T-helper 1 cell treated with Interleukin-12 subunit alpha and Interleukin-12 subunit beta and Interleukin-4 antibody, amounts not matched to agents 30 μg/mL and 1 μg/mL, for 36 hours (primary cell): ENCODE measurements around the gene ERBB2.
"Not testable (repeated sequence)": the region's sequence is repeated elsewhere in the genome, so short reads cannot be mapped to it uniquely, and the experiment has no call there.

Source experiments
- H3K27ac Mint-ChIP-seq: one replicate; pipeline ENCODE4 v1.8.0; 2021; ENCODE audit warnings: mild to moderate bottlenecking, mixed read lengths
- H3K27me3 Mint-ChIP-seq: one replicate; pipeline ENCODE4 v1.8.0; 2021; ENCODE audit warnings: low read depth, mixed read lengths
- H3K36me3 Mint-ChIP-seq: one replicate; pipeline ENCODE4 v1.8.0; 2021; ENCODE audit warnings: low read depth, mixed read lengths
- H3K4me1 Mint-ChIP-seq: one replicate; pipeline ENCODE4 v1.8.0; 2021; ENCODE audit warnings: low read depth, mixed read lengths
- H3K4me3 Mint-ChIP-seq: one replicate; pipeline ENCODE4 v1.8.0; 2021; ENCODE audit warnings: mild to moderate bottlenecking, moderate library complexity, mixed read lengths
- H3K9me3 Mint-ChIP-seq: one replicate; pipeline ENCODE4 v1.8.0; 2021; ENCODE audit warnings: mixed read lengths

Gene ERBB2

DNA sequence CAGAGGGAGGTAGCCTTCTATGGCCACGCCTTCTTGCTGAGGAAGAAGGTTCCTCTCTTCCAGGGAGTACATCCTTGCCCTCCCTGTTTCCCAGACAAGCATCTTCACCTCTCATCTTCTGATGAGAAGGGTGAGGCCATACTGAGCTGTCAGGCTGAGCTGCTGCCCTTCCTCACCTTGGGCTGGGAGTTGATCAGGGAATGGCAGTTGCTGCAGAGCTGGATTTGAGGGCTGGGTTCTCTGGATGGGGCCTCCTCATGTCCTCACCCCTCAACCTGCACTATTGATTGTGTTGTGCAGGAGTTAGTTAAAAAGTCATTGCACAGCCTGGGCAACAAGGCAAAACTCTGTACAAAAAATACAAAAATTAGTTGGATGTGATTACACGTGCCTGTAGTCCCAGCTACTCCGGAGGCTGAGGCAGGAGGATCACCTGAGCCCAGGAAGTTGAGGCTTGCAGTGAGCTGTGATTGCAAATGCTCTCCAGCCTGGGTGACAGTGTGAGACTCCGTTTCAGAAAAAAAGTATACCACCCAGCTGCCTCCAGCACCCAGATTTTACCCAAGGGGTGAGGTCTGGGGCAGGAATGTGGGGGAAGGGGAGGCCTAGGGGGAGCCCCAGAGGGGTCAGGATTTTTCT lies 2.0 kb downstream of the ERBB2 start:
- no peak overlapping the region for H3K27ac Mint-ChIP-seq
- H3K36me3 Mint-ChIP-seq, result no peaks in the 10 kb centered on the region
- H3K4me3 Mint-ChIP-seq, result no peak overlapping the region
- peaks cover 14% of the 10 kb centered on the region for H3K4me1 Mint-ChIP-seq
- peaks cover 53% of the 10 kb centered on the region for H3K27me3 Mint-ChIP-seq
- no peaks in the 10 kb centered on the region for H3K9me3 Mint-ChIP-seq

DNA sequence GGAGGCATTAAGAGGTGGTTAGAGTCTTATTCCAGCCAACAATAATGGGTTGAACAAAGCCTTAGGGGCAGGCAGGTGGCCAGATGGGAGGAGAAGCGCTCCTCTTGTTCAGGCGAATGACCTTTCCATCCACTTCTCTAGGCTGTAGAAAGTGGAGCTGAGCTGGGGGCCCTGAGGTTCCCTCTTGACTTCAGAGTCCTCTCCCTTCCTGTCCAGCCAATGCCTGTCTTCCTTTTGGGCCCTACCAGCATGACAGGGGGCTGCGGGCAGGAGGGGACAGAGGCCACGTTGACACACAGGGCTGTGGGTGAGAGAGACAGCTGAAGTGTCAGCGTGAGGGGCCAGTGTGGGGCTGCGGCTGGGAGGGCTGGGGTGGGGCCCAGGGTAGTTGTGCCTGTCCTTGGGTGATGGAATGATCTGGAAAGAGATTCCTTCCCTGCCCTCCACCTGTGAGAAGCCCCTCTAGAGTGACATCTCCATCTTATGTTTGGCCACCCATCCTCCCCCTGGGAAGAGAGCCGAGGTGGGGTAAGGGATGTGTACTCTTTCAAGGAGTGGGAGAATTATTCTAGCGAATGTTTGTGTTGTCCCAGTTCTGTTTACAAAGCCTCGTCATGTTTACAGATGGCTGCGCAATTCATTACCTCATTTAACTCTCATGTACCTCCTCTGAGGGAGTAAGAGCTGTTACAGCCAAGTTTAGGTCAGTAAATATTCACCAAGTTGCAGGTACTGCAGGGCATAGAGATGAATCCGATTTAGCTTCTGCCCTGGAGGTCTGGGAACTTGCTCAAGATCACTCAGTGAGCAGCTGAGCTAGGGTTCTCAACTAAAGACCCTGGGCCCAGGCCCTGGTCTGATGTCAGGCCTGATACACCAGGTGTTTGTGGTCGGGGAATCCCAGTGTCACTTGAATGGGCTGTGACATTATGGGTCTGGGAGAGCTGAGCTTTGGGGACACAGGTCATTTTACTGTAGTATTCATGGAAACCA lies 3.3 kb downstream of the ERBB2 start:
- H3K4me1 Mint-ChIP-seq, result peaks cover 21% of the 10 kb centered on the region
- no peak overlapping the region for H3K4me3 Mint-ChIP-seq
- H3K27me3 Mint-ChIP-seq, result peaks cover 45% of the 10 kb centered on the region
- H3K27ac Mint-ChIP-seq, result no peak overlapping the region
- no peaks in the 10 kb centered on the region for H3K9me3 Mint-ChIP-seq
- H3K36me3 Mint-ChIP-seq, result no peaks in the 10 kb centered on the region

- Mint-ChIP-seq H3K4me1 (peaks cover 21% of the 10 kb centered on the region), H3K9me3 (no peaks in the 10 kb centered on the region), H3K36me3 (no peaks in the 10 kb centered on the region), H3K4me3 (no peak overlapping the region), H3K27me3 (peaks cover 42% of the 10 kb centered on the region), H3K27ac (no peak overlapping the region)
Observed at GRCh38 chr17:39703913-39704312, 4.0 kb downstream of the ERBB2 start.

DNA sequence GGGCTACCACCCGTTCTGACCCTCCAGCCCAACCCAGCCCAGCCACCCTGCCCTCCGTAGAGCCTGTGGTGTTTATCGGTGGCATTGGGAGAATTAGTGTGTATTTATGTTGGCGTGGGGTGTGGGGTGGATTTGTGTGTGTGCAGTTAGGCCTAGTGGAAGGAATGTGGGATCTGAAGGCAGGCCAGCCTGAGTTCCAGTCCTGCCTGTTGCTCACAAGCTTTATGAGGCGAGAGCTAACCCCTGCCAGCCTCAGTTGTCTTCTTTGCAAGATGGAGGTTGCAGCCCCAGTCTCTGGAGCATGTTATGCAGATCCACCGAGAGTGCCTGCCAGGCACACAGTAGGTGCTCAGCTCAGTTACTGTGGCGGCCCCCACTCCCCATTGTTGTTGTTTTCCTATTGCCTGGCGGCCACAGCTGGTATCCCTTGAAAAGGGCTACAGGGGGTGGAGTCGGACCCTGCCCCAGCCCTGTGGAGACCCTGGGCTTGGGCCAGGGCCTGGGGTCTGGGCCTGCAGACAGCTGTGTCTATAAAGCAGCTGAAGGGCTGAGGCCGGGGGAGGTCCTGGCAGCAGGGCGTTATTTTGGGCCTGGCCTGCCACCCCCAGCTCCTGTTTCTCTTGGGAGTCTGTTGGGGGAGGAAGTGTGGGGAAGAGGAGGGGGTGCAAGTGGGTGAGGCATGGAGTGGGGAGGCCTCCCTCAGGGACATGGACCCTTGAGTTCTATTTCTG lies 5.1 kb downstream of the ERBB2 start:
- no peak overlapping the region for H3K27ac Mint-ChIP-seq
- H3K4me3 Mint-ChIP-seq, result no peak overlapping the region
- H3K27me3 Mint-ChIP-seq, result peaks cover 32% of the 10 kb centered on the region
- H3K4me1 Mint-ChIP-seq, result peaks cover 18% of the 10 kb centered on the region
- no peaks in the 10 kb centered on the region for H3K9me3 Mint-ChIP-seq
- no peaks in the 10 kb centered on the region for H3K36me3 Mint-ChIP-seq

DNA sequence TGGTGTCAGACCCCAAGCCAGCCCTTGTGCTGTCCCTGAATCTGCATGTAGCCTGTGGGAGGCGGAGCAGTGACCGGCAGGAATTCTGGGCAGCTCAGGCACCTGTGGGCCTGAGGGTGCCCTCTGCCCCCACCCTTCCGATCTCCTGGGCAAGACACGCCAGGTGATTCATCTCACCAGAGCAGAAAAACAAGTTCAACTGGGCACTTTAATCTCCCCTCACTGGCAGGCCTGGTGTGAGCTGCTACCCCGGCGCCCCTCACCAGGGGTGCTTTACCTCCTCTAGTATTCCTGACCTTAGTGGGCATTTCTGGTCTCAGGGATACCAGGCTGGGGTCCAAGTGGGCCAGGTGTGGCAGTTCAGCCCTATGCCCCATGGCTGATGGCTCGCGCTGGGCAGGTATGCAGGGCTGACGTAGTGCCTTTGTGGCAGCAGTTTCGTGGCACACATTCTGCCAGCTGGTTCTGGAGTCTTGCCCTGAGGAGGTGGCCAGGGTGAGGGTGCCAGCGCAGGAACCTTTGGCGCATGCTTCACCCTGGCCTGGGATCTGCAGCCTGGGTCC lies 6.0 kb downstream of the ERBB2 start:
- no peaks in the 10 kb centered on the region for H3K9me3 Mint-ChIP-seq
- peaks cover 28% of the 10 kb centered on the region for H3K27me3 Mint-ChIP-seq
- no peak overlapping the region for H3K27ac Mint-ChIP-seq
- H3K4me1 Mint-ChIP-seq, result peaks cover 16% of the 10 kb centered on the region
- H3K4me3 Mint-ChIP-seq, result no peak overlapping the region
- H3K36me3 Mint-ChIP-seq, result no peaks in the 10 kb centered on the region

DNA sequence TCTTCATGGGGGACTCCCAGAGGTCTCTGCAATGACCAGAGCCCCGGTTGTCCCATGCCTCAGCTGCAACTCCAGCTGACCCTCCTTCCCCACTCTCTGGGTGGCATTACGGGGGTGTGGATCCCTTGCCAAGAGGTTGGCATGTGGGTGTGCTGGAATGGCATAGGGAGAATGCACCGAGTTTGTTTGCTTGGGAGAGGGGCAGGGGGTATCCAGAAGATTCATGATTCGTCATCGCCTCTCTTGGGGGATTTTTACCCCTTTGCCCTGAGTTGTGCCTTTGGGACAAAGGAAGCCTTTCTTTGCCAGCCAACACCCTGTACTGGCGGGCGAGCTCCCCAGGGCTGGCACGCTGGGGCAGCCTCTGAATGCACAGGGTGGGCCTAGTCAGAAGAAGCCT lies 6.5 kb downstream of the ERBB2 start:
- H3K27me3 Mint-ChIP-seq, result peaks cover 22% of the 10 kb centered on the region
- no peak overlapping the region for H3K27ac Mint-ChIP-seq
- no peaks in the 10 kb centered on the region for H3K9me3 Mint-ChIP-seq

GRCh38 chr17:39706921-39707337 lies 7.1 kb downstream of the ERBB2 start:
- Mint-ChIP-seq H3K27ac (peak overlapping the region; percentile 42), H3K9me3 (no peaks in the 10 kb centered on the region), H3K4me3 (no peak overlapping the region), H3K36me3 (no peaks in the 10 kb centered on the region), H3K4me1 (peaks cover 14% of the 10 kb centered on the region), H3K27me3 (peaks cover 17% of the 10 kb centered on the region)

More for the DNA sequence above, 6.5 kb downstream of the ERBB2 start:
- Mint-ChIP-seq H3K4me1 (peaks cover 14% of the 10 kb centered on the region), H3K4me3 (no peak overlapping the region), H3K36me3 (no peaks in the 10 kb centered on the region)

DNA sequence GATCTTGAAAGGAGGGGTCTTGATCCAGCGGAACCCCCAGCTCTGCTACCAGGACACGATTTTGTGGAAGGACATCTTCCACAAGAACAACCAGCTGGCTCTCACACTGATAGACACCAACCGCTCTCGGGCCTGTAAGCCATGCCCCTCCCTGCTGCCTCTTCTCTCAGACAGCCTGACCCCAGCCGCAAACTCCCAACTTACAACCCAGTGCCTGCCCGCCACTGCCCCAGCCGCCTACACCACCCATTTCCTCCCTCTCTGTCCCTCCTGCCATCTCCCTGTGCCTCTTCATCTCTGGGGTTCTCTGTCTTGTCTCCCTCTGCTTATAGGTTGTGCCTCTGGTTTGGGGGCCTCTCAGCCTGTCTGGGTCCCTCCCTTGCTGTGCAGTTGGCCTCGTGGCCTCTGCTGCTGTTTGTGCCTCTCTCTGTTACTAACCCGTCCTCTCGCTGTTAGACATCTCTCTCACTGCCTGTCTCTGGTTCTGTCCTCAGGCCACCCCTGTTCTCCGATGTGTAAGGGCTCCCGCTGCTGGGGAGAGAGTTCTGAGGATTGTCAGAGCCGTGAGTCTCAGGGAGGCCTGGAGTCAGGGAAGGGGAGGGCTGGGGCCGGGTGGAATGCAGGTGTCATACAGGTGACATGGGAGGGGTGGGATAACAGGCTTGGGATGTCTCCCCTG lies 9.6 kb downstream of the ERBB2 start:
- Mint-ChIP-seq H3K27me3 (no peaks in the 10 kb centered on the region), H3K27ac (no peak overlapping the region), H3K4me1 (peaks cover 9% of the 10 kb centered on the region), H3K36me3 (no peaks in the 10 kb centered on the region), H3K4me3 (no peak overlapping the region), H3K9me3 (no peaks in the 10 kb centered on the region)

DNA sequence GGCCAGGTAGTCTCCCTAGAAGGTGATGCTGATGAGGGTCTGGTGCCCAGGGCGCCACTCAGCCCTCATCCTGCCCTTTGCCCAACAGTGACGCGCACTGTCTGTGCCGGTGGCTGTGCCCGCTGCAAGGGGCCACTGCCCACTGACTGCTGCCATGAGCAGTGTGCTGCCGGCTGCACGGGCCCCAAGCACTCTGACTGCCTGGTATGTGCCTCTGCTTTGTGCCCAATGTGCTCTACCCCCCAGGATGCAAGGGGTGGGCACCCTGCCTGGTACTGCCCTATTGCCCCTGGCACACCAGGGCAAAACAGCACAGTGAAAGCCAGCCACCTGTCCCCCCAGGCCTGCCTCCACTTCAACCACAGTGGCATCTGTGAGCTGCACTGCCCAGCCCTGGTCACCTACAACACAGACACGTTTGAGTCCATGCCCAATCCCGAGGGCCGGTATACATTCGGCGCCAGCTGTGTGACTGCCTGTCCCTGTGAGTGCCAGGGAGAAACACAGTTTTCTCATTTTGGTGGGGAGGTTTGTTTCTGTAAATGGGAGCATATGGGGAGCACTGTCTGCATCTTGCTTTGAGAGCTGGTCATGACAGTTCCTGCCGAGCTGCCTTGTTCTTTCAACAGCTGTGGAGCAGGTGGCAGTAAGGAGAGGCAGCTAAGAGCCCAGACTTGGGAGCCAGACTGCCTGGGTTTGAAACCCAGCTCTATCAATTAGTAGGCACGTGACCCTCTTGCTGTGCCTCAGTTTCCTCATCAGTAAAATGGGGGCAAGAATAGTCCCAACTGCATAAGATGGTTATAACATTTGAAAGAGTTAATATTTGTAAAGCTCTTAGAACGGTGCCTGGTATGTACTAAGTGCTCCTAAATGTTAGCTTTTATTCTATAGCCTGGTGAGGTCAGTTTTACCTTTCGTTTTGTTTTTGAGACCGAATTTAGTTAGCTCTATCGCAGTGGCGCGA lies 10.4 kb downstream of the ERBB2 start:
- H3K27ac Mint-ChIP-seq, result no peak overlapping the region

GRCh38 chr17:39711071-39711470 lies 11.2 kb downstream of the ERBB2 start:
- H3K27me3 Mint-ChIP-seq, H3K4me3 Mint-ChIP-seq, H3K36me3 Mint-ChIP-seq, H3K9me3 Mint-ChIP-seq, H3K27ac Mint-ChIP-seq, H3K4me1 Mint-ChIP-seq: not testable (repeated sequence)

More for the DNA sequence above, 10.4 kb downstream of the ERBB2 start:
- H3K36me3 Mint-ChIP-seq, result no peaks in the 10 kb centered on the region
- peaks cover 9% of the 10 kb centered on the region for H3K4me1 Mint-ChIP-seq
- H3K27me3 Mint-ChIP-seq, result no peaks in the 10 kb centered on the region
- no peaks in the 10 kb centered on the region for H3K9me3 Mint-ChIP-seq
- H3K4me3 Mint-ChIP-seq, result no peak overlapping the region

DNA sequence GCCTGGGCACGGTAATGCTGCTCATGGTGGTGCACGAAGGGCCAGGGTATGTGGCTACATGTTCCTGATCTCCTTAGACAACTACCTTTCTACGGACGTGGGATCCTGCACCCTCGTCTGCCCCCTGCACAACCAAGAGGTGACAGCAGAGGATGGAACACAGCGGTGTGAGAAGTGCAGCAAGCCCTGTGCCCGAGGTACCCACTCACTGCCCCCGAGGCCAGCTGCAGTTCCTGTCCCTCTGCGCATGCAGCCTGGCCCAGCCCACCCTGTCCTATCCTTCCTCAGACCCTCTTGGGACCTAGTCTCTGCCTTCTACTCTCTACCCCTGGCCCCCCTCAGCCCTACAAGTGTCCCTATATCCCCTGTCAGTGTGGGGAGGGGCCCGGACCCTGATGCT lies 12.0 kb downstream of the ERBB2 start:
- no peaks in the 10 kb centered on the region for H3K9me3 Mint-ChIP-seq
- H3K27ac Mint-ChIP-seq, result no peak overlapping the region
- no peak overlapping the region for H3K4me3 Mint-ChIP-seq
- no peaks in the 10 kb centered on the region for H3K36me3 Mint-ChIP-seq
- H3K4me1 Mint-ChIP-seq, result peaks cover 7% of the 10 kb centered on the region
- H3K27me3 Mint-ChIP-seq, result no peaks in the 10 kb centered on the region

DNA sequence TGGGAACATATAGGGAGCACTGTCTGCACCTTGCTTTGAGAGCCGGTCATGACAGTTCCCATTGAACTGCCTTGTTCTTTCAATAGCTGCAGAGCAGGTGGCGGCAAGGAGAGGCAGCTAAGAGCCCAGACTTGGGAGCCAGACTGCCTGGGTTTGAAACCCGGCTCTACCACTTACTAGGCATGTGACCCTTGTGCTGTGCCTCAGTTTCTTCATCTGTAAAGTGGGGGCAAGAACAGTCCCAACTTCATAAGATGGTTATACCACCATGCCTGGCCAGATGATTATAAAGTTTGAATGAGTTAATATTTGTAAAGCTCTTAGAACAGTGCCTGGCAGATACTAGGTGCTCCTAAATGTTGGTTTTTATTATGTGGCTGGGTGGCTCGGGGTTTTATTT lies 14.4 kb downstream of the ERBB2 start:
- Mint-ChIP-seq H3K9me3 (no peaks in the 10 kb centered on the region), H3K4me3 (no peak overlapping the region), H3K27ac (no peak overlapping the region), H3K4me1 (no peaks in the 10 kb centered on the region), H3K36me3 (no peaks in the 10 kb centered on the region), H3K27me3 (no peaks in the 10 kb centered on the region)

DNA sequence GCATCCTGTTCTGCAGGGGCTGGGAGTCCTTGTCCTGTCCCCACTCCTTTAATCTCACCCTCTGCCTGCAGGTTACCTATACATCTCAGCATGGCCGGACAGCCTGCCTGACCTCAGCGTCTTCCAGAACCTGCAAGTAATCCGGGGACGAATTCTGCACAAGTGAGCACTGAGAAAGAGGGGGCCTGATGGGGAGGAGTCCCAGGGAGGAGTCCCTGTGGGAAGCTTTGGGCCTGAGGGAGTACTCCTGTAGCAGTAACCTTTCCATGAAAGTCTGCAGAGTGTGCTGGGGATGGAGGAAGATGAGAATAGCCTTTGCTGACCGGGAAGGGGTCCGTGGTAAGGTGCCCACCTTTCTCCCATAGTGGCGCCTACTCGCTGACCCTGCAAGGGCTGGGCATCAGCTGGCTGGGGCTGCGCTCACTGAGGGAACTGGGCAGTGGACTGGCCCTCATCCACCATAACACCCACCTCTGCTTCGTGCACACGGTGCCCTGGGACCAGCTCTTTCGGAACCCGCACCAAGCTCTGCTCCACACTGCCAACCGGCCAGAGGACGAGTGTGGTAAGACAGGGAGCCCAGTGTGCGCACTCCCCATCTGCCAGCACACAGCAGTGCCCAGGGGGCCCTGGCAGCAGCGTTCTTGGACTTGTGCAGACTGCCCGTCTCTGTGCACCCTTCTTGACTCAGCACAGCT lies 15.7 kb downstream of the ERBB2 start:
- no peaks in the 10 kb centered on the region for H3K9me3 Mint-ChIP-seq
- H3K36me3 Mint-ChIP-seq, result no peaks in the 10 kb centered on the region
- H3K4me3 Mint-ChIP-seq, result no peak overlapping the region
- H3K27me3 Mint-ChIP-seq, result no peaks in the 10 kb centered on the region
- no peaks in the 10 kb centered on the region for H3K4me1 Mint-ChIP-seq
- no peak overlapping the region for H3K27ac Mint-ChIP-seq
